Omental fat pad (tissue), 4 donors: Measurements from ENCODE around the gene SLC38A10. TPM values are rescaled to one million over a fixed set of nuclear protein-coding genes. Genes with fewer than 3 reads are reported as not detected.

Source experiments
- ATAC-seq: fragments of 150-250 bp; one replicate; pipeline ENCODE4 v1.9.1; 2016; ENCODE audit warnings: mild to moderate bottlenecking, moderate library complexity; ENCODE audit not compliant: low FRiP score
- DNase-seq: peaks from one replicate; pipeline ENCODE4 v3.0.0-alpha.2; 2019; ENCODE audit warnings: low spot score
- total RNA-seq, 4 donors: library from RNA; depleted of rRNA; stranded (reverse); fragments of >200 nt; gene quantifications; one replicate each; pipeline ENCODE4 v1.1.0, GENCODE V29; 2016
- TF ChIP-seq, protein P1 (sequence below), 3 donors: fragments of 450-650 bp; IDR thresholded peaks; one replicate each; pipeline ENCODE4 v1.5.1; 2016 to 2017; ENCODE audit warnings: antibody characterized with exemption in 3 of 3, mild to moderate bottlenecking in 3 of 3, moderate library complexity in 2 of 3

The SLC38A10 gene
- total RNA-seq, 4 donors from 2014 or later, result 61.2 to 126 (median 75.6) TPM

DNA sequence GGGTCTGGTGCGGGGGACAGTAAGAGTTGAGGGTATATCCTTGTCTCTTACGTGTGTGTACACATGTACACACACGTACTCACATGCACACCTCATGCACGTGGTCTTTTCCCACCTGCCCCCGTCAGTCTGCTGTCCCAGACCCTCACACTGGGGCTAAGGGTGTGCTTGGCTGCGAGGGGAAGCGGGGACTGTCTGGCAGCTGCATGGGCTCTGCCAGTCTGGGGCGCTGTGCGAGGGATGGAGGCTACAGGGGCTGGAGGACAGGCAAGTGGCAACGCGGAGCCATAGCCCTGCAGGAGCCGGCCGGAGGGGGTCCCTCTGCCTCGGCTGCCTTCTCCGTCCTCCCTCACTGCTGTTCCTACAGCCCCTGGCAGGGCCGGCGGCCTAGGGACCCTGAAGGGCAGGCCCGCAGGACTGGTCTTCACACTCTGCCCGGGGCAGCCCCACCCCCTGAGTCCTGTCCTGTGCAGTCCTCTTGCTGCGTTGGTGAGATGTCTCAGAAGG is 20.8 kb upstream of the SLC38A10 start:
- no peak for ATAC-seq
- DNase-seq, result no peak
- TF ChIP-seq, protein P1, sequence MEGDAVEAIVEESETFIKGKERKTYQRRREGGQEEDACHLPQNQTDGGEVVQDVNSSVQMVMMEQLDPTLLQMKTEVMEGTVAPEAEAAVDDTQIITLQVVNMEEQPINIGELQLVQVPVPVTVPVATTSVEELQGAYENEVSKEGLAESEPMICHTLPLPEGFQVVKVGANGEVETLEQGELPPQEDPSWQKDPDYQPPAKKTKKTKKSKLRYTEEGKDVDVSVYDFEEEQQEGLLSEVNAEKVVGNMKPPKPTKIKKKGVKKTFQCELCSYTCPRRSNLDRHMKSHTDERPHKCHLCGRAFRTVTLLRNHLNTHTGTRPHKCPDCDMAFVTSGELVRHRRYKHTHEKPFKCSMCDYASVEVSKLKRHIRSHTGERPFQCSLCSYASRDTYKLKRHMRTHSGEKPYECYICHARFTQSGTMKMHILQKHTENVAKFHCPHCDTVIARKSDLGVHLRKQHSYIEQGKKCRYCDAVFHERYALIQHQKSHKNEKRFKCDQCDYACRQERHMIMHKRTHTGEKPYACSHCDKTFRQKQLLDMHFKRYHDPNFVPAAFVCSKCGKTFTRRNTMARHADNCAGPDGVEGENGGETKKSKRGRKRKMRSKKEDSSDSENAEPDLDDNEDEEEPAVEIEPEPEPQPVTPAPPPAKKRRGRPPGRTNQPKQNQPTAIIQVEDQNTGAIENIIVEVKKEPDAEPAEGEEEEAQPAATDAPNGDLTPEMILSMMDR (IDR thresholded peaks at IDR 0.05), result no peak

DNA sequence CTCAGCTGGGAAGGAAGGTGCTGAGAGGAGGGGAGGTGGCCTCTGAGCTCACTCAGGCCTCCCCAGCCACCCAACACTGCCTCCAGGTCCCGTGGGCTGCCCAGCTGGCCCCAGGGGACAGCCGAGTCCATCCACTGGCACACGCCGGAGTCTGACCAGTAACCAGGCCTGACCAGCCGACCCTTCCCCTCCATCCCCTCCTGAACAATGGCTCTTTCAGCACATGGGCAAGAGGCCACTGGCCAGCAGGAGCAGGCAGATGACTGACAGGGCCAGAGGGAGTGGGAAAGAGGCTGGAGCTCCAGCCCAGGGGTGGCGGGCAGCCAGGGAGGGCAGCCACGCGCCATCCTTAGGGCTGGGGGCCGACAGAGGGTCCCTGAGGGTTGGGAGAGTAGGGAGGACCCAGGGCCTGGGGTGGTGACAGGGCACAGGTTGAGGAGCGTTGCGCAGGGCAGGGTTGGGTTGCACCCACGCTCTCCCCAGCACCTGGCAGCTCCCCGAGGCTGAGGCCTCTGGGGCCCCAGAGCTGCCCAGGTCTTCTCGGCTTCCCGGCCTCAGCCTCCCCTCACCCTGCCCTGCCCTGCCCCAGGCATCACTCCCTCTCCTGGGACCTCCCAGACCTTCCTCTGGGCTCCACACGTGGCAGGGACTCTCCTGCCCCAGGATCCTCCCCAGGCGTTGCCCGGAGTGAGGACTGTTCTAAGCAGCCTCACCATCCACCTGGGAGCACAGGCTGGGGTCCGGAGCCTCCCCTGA is 20.2 kb upstream of the SLC38A10 start:
- ATAC-seq (no peak), DNase-seq (no peak)
- TF ChIP-seq, protein P1 (IDR thresholded peaks at IDR 0.05), result no peak

DNA sequence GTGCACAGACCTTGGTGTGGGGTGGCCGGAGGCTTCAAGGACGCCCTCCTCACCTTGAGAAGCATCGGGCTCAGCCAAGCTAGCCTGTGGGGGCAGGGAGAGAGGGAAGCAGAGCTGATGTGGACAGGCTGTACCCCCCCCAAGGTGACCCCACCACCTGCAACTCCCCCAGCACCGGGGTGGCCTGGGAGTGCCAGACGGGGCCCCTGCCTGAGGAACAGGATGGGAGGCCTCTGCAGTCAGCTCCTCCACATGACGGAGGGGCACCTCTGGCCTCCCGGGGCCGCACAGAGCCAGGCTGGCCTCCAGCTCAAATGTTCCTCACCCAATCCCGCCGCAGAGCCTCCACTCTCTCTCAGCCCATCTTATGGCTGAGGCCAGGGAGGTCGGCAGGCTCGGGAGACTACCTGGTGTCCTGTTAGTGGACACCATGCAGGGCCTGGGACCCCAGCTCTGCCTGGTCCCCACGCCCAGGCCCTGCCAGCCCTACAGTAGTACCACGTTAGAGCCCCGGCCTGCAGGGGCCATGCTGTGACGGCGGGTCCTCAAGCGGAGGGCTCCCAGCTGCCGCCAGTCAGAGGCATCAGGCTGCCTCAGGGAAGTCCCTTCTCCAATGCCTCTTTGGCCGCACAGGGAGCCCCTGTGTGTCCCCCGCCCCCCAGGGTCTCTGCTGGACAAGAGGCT is 19.4 kb upstream of the SLC38A10 start:
- no peak for DNase-seq
- TF ChIP-seq, protein P1 (IDR thresholded peaks at IDR 0.05), result no peak
- no peak for ATAC-seq

DNA sequence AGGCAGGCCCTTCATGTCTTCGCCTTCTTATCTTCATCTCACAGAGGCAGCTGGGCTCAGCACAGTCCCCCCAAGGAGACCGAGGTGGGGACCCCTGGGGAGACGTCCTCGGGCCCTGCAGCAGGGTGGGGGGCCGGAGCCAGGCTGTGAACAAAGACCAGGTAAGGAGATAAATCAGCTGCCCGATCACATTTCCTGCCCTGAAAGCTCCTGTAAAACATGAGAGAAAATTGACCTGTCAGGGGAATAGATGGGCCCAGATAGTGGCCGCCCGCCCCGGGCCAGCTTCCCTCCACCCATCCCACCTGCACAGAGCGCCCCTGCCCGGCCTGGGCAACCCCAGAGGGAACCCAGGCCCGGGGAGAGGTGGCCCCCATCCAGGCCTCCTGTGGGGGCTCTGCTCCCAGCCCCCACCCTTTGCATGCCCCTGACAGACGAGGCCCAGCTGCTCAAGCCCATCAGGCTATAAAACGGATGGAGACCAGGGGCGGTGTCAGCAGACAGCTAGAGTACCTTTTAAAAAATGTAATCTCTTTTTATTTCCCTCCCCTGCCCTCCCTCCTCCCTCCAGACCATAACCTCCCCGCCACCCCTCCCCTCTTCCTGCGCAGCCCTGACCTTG is 18.8 kb upstream of the SLC38A10 start:
- DNase-seq (no peak), ATAC-seq (no peak)
- TF ChIP-seq, protein P1 (IDR thresholded peaks at IDR 0.05), result no peak

DNA sequence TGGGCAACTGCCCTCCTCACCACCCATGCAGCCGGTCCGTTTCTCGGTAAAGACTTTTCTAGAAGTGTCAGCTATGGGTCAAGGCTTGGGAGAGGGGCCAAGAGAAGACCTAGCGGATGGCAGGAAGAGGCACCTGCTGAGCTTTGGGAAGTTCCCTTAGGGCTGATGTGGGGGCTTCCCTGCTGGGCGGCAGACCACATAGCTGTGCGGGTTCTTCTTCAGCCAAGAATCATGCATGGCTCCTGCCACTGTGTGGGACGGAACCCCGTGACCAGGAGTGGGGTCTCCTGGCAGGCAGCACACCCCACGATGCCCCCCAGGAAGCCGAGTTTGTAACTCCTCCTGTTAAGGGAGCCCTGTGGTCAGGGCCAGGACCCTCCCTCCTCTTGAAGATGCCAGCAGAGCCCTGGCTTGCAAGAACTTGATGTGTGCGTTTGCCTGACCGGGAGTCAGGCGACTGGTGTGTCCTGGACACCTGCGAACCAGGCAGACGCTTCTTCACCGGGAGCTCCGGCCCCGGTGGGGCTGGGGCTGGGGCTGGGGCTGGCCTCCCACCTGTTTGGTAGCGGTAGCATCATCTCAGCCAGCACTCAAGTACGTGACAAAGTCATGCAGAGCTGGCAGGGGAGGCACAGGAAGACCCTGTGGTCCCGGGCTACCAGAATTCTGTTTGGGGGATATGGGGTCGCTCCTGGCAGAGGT is 17.7 kb upstream of the SLC38A10 start:
- ATAC-seq (no peak), DNase-seq (no peak)
- TF ChIP-seq, protein P1 (IDR thresholded peaks at IDR 0.05), result no peak

DNA sequence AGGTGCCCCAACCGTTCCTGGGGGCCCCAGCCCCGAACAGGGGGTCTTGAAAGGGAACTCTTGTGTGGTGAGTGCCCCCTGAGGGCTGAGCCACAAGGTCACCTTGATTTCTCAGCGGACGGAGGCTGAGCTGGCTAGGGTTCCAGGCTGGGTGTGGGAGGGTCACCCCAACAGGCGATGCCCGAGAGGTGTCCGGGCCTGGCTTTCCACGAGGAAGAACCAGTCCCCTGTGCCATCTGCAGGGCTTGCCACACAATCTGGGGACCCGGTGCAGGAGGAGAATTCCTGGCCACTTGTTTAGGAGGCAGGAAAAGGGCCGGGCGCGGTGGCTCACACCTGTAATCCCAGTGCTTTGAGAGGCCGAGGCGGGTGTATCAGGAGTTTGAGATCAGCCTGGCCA is 16.8 kb upstream of the SLC38A10 start:
- ATAC-seq (no peak), DNase-seq (no peak)
- TF ChIP-seq, protein P1 (IDR thresholded peaks at IDR 0.05), result no peak
